Measurements from ENCODE around the gene ANXA10. TPM values are rescaled to one million over a fixed set of nuclear protein-coding genes. Genes with fewer than 3 reads are reported as not detected.
A peak's percentile ranks its signal among the peaks of the same experiment; 100 is the strongest.

Gene ANXA10
- total and polyA plus RNA-seq, 2 of the 4 experiments (the other 2 are of a cell fraction) = 0.44 to 0.72 TPM

DNA sequence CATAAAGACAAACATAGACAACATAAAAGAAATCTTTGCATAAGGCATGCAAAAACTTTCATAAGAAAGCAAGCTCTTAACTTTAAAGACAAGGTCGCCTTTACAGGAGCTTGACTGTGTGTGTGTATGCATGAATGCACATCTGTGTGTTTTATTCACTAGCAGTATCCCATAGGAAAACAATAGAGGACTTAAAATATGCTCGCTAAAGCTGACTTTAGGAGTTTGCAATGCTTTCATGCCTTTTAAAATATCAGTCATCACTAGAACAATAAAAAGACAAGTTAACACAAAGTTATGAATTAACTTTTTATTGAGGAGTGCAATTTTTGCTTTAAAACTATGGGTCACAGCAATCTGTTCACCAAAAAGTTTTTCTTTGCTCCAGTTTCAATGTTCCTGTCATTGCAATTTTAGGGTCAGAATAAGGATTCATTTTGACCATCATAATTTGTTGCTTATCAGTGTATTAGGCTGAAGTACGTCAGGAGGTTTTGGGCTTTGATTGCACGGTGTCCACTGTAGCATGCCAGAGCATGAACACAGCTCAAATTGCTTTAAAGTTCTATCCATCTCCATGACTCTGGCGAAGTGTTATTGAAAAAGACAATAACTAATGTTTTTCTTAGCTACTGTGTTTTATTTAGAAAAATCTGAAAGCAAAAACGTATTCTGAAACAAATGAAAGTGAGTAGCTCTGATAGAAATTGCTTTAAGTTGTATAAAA is 36.9 kb downstream of the ANXA10 start:
- WGBS, 2 experiments (ENCODE audit: extremely low coverage in 2 of 2, insufficient read length in 1 of 2) = no CpG with 5 or more reads among the region's 6 CpGs
- no peak overlapping the region for H2AK5ac ChIP-seq (ENCODE audit: low read depth, low read length)
- no peak overlapping the region for H2AFZ ChIP-seq (replicated peaks; ENCODE audit: low read length, poor library complexity)
- no peak overlapping the region for H3K23ac ChIP-seq (ENCODE audit: low read depth, low read length)
- no peaks in the 10 kb centered on the region for H3K36me3 ChIP-seq (ENCODE audit: control insufficient read depth, insufficient read depth, low read length)
- H3K4me1 ChIP-seq (ENCODE audit: control insufficient read depth, insufficient read depth, low read length) = no peaks in the 10 kb centered on the region; the same call in 1 of the 2 replicates
- H2BK5ac ChIP-seq (ENCODE audit: low read depth, low read length, poor library complexity, severe bottlenecking) = no peak overlapping the region
- in situ Hi-C loops (cut with MboI; ENCODE audit: low sequenced_read_pairs) = no loop called here
- dilution Hi-C loops (cut with HindIII; ENCODE audit: low sequenced_read_pairs, unreplicated experiment) = no loop called here
- H3K79me1 ChIP-seq (ENCODE audit: low read depth in 1 of 2, low read length in 2 of 2) = no peaks in the 10 kb centered on the region
- CTCF ChIA-PET = no interaction called here
- H4K8ac ChIP-seq (ENCODE audit: low read depth in 2 of 2, low read length in 2 of 2) = peak overlapping the region in 1 of 2 experiments; percentile 5; a peak in 1 of 4 replicates
- no peak overlapping the region for H3K9ac ChIP-seq (ENCODE audit: low read depth, low read length)
- POLR2A ChIA-PET (ENCODE audit: unreplicated experiment) = no interaction called here
- H3K27ac ChIP-seq (ENCODE audit: insufficient read depth, low read length) = no peak overlapping the region
- intact Hi-C loops (cut with micrococcal nuclease) = no loop called here
- no peak overlapping the region for H3K14ac ChIP-seq (replicated peaks; ENCODE audit: low read depth, low read length)
- no peak overlapping the region for H3K56ac ChIP-seq (ENCODE audit: extremely low read depth, insufficient read depth, low read length)
- H4K20me1 ChIP-seq (ENCODE audit: insufficient read depth, low read length) = no peaks in the 10 kb centered on the region
- no peak overlapping the region for H4K91ac ChIP-seq (ENCODE audit: insufficient read depth, low read depth, low read length)
- ATAC-seq (ENCODE audit: low read depth) (peak; percentile 49; the same call in 1 of the 2 replicates), DNase-seq (no peak)
- no peak overlapping the region for H2BK15ac ChIP-seq (ENCODE audit: low read depth, low read length)
- peak overlapping the region; percentile 5; the same call in 1 of the 2 replicates for H3K4me2 ChIP-seq (ENCODE audit: low read depth, low read length)
- H3K9me3 ChIP-seq (ENCODE audit: control insufficient read depth, insufficient read depth, low read length) = no peaks in the 10 kb centered on the region
- H3K27me3 ChIP-seq (ENCODE audit: control insufficient read depth, insufficient read depth, low read length) = no peaks in the 10 kb centered on the region
- no peak overlapping the region for H4K5ac ChIP-seq (ENCODE audit: low read depth, low read length)
- no peak overlapping the region for H3K4me3 ChIP-seq (ENCODE audit: insufficient read depth, low read depth, low read length)
- H2BK20ac ChIP-seq (ENCODE audit: low read depth, low read length) = no peak overlapping the region
- no TSS peak for BruUV-seq (replicated peaks)
- no peak overlapping the region for H2BK120ac ChIP-seq (ENCODE audit: low read depth, low read length)
- no peaks in the 10 kb centered on the region; the same call in 1 of the 2 replicates for H3K9me1 ChIP-seq (ENCODE audit: insufficient read depth, low read length)
- no peak for TF ChIP-seq CHD1 (IDR thresholded peaks at IDR 0.05; ENCODE audit: low read depth, low read length)
- no peak overlapping the region for H3K18ac ChIP-seq (ENCODE audit: low read depth, low read length)
- no peak overlapping the region for H2AK9ac ChIP-seq (replicated peaks; ENCODE audit: low read depth, low read length, poor library complexity)
- no peak overlapping the region for H3K4ac ChIP-seq (ENCODE audit: low read depth, low read length)
